NCI-H2196 (cell line): ENCODE results near the gene OR5AC2.

ENCODE experiments used
- DNase-seq: peaks from one replicate; lab custom pipeline; 2025; ENCODE audit not compliant: unreplicated experiment; lab: John Stamatoyannopoulos, UW

OR5AC2 gene

DNA sequence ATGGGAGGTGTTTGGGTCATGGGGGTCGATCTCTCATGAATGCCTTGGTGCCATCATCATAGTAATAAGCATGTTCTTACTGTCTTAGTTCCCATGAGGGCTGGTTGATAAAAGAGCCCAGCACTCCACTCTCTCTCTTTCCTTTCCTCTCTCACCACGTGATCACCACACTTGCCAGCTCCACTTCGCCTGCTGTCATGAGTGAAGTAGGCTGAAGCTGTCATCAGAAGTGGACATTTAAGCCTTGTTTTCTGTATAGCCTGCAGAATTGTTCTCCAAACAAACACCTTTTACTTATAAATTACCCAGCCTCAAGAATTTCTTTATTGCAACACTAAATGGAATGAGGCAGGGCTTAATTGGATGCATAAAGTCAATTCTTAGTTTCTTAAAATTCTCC is 49.7 kb downstream of the OR5AC2 start:
- no peak for DNase-seq
